Thyroid gland (tissue), 4 donors: ENCODE measurements around the gene CEP152. TPM values are rescaled to one million over a fixed set of nuclear protein-coding genes. Genes with fewer than 3 reads are reported as not detected.

Source experiments
- DNase-seq, 2 donors: peaks; one replicate each; pipeline ENCODE4 v3.0.0-alpha.2; 2019
- H3K27ac ChIP-seq, 3 donors: fragments of 200-600 bp; sonication (generic); 1 replicate in 2 of 3; 2 replicates in 1 of 3; pipeline ENCODE4 v1.5.1; 2016 to 2019; ENCODE audit warnings: mild to moderate bottlenecking in 1 of 3, moderate library complexity in 1 of 3
- H3K27me3 ChIP-seq: fragments of 200-600 bp; sonication (generic); one replicate; pipeline ENCODE4 v1.5.1; 2019
- H3K36me3 ChIP-seq, 2 donors: fragments of 200-600 bp; sonication (generic); one replicate each; pipeline ENCODE4 v1.5.1; 2016 to 2019
- H3K4me1 ChIP-seq, 2 donors: fragments of 200-600 bp; sonication (generic); one replicate each; pipeline ENCODE4 v1.5.1; 2017 to 2019
- H3K4me3 ChIP-seq, 3 donors: fragments of 200-600 bp; sonication (generic); replicated peaks in 1 of 3; 1 replicate in 2 of 3; 2 replicates in 1 of 3; pipeline ENCODE4 v1.5.1; 2016; ENCODE audit warnings: mild to moderate bottlenecking in 1 of 3
- H3K9me3 ChIP-seq: fragments of 200-600 bp; sonication (generic); one replicate; pipeline ENCODE4 v1.5.1; 2017
- CTCF ChIP-seq, 6 experiments: fragments of 200-600 bp in 3 of 6; fragments of 450-650 bp in 3 of 6; sonication (generic) in 3 of 6; IDR thresholded peaks; one replicate each; pipeline ENCODE4 v1.5.1; 2016 to 2019; ENCODE audit warnings: antibody characterized with exemption in 6 of 6, mild to moderate bottlenecking in 2 of 6, inconsistent platforms in 1 of 6, moderate library complexity in 1 of 6
- POLR2A ChIP-seq, 2 donors: fragments of 450-650 bp; IDR thresholded peaks; one replicate each; pipeline ENCODE4 v1.6.1; 2017; ENCODE audit warnings: antibody characterized with exemption in 2 of 2, mild to moderate bottlenecking in 2 of 2, moderate library complexity in 1 of 2
- WGBS, 2 donors: methylation state at CpG; one replicate each; pipeline ENCODE4 v1.1.5; 2017; 5-methylcytosine and 5-hydroxymethylcytosine counted together
- intact Hi-C: fragments of 100-400 bp; cut with DNase I; formaldehyde crosslinking; loops from one replicate; pipeline ENCODE4 v1.15.1; 2023
- total RNA-seq, 4 donors: library from RNA; depleted of rRNA; stranded (reverse); fragments of >200 nt; gene quantifications; one replicate each; pipeline ENCODE4 v1.2.3, GENCODE V29; 2016

CEP152 gene
- total RNA-seq, 4 donors from 2014 or later, result 5.5 to 7.7 (median 6.8) TPM

- H3K27ac ChIP-seq, result no peak overlapping the region
- WGBS, 2 donors, result 86 to 90% methylated on average over 2 of the region's 2 CpGs
- no peak for TF ChIP-seq POLR2A (IDR thresholded peaks at IDR 0.05)
- no peak for TF ChIP-seq CTCF (IDR thresholded peaks at IDR 0.05)
- intact Hi-C loops, result no loop called here
- no peak for DNase-seq
- peaks cover 12 to 19% of the 10 kb centered on the region in 2 donors for H3K4me1 ChIP-seq
- no peak overlapping the region for H3K4me3 ChIP-seq
- H3K9me3 ChIP-seq, result no peaks in the 10 kb centered on the region
- no peaks in the 10 kb centered on the region for H3K27me3 ChIP-seq
- H3K36me3 ChIP-seq, result no peaks in the 10 kb centered on the region
These were observed 29.9 kb downstream of the CEP152 start for GRCh38 chr15:48781017-48781416.

- Histone ChIP-seq H3K4me1 (peaks cover 3 to 8% of the 10 kb centered on the region in 2 donors), H3K9me3 (no peaks in the 10 kb centered on the region), H3K27ac (no peak overlapping the region), H3K27me3 (no peaks in the 10 kb centered on the region), H3K36me3 (no peaks in the 10 kb centered on the region), H3K4me3 (no peak overlapping the region)
- TF ChIP-seq POLR2A (IDR thresholded peaks at IDR 0.05) (no peak), CTCF (IDR thresholded peaks at IDR 0.05) (no peak)
- no peak for DNase-seq
- WGBS, 2 donors, result 83 to 87% methylated on average over 10 of the region's 10 CpGs
- intact Hi-C loops, result no loop called here
These were observed 32.5 kb downstream of the CEP152 start for GRCh38 chr15:48778331-48778730.

- Histone ChIP-seq H3K27ac (no peak overlapping the region), H3K36me3 (no peaks in the 10 kb centered on the region), H3K9me3 (no peaks in the 10 kb centered on the region), H3K4me3 (no peak overlapping the region), H3K27me3 (no peaks in the 10 kb centered on the region), H3K4me1 (peaks cover 9 to 10% of the 10 kb centered on the region in 2 donors)
- TF ChIP-seq CTCF (IDR thresholded peaks at IDR 0.05) (no peak), POLR2A (IDR thresholded peaks at IDR 0.05) (no peak)
- 67 to 77% methylated on average over 1 of the region's 1 CpG for WGBS, 2 donors
- intact Hi-C loops, result no loop called here
- no peak for DNase-seq
These were observed 33.1 kb downstream of the CEP152 start for GRCh38 chr15:48777645-48778330.

GRCh38 chr15:48775546-48775945 is 35.3 kb downstream of the CEP152 start:
- TF ChIP-seq CTCF (IDR thresholded peaks at IDR 0.05), result no peak
- TF ChIP-seq POLR2A (IDR thresholded peaks at IDR 0.05), result no peak
- H3K9me3 ChIP-seq, result no peaks in the 10 kb centered on the region
- H3K36me3 ChIP-seq, result no peaks in the 10 kb centered on the region
- H3K4me1 ChIP-seq, result peaks cover 9 to 10% of the 10 kb centered on the region in 2 donors
- no peaks in the 10 kb centered on the region for H3K27me3 ChIP-seq
- 92 to 94% methylated on average over 2 of the region's 2 CpGs for WGBS, 2 donors
- intact Hi-C loops, result no loop called here
- DNase-seq, result no peak
- no peak overlapping the region for H3K4me3 ChIP-seq
- H3K27ac ChIP-seq, result no peak overlapping the region

GRCh38 chr15:48774484-48774883 is 36.4 kb downstream of the CEP152 start:
- peaks cover 9 to 10% of the 10 kb centered on the region in 2 donors for H3K4me1 ChIP-seq
- WGBS, 2 donors, result 97 to 100% methylated on average over 1 of the region's 1 CpG
- no peaks in the 10 kb centered on the region for H3K36me3 ChIP-seq
- H3K9me3 ChIP-seq, result no peaks in the 10 kb centered on the region
- intact Hi-C loops, result no loop called here
- no peaks in the 10 kb centered on the region for H3K27me3 ChIP-seq
- no peak overlapping the region for H3K27ac ChIP-seq
- no peak overlapping the region for H3K4me3 ChIP-seq
- no peak for DNase-seq
- TF ChIP-seq CTCF (IDR thresholded peaks at IDR 0.05) (no peak), POLR2A (IDR thresholded peaks at IDR 0.05) (no peak)
